GM18868 (cell line): ENCODE data around the gene FOXN1.
"Not testable (repeated sequence)": the region's sequence is repeated elsewhere in the genome, so short reads cannot be mapped to it uniquely, and the experiment has no call there.

Source experiments
- ATAC-seq: cut with Tn5 transposase; IDR thresholded peaks from one replicate; pipeline ENCODE4 v1.9.1; 2021; ENCODE audit warnings: mild to moderate bottlenecking, moderate library complexity; ENCODE audit not compliant: unreplicated experiment

The FOXN1 gene, protein sequence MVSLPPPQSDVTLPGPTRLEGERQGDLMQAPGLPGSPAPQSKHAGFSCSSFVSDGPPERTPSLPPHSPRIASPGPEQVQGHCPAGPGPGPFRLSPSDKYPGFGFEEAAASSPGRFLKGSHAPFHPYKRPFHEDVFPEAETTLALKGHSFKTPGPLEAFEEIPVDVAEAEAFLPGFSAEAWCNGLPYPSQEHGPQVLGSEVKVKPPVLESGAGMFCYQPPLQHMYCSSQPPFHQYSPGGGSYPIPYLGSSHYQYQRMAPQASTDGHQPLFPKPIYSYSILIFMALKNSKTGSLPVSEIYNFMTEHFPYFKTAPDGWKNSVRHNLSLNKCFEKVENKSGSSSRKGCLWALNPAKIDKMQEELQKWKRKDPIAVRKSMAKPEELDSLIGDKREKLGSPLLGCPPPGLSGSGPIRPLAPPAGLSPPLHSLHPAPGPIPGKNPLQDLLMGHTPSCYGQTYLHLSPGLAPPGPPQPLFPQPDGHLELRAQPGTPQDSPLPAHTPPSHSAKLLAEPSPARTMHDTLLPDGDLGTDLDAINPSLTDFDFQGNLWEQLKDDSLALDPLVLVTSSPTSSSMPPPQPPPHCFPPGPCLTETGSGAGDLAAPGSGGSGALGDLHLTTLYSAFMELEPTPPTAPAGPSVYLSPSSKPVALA

GRCh38 chr17:28505986-28506665 lies at the start of gene FOXN1:
TSS of gene FOXN1 (plus strand) at chr17:28506348. CDS start at chr17:28523970, 17,622 bp downstream.
- ATAC-seq = no peak

DNA sequence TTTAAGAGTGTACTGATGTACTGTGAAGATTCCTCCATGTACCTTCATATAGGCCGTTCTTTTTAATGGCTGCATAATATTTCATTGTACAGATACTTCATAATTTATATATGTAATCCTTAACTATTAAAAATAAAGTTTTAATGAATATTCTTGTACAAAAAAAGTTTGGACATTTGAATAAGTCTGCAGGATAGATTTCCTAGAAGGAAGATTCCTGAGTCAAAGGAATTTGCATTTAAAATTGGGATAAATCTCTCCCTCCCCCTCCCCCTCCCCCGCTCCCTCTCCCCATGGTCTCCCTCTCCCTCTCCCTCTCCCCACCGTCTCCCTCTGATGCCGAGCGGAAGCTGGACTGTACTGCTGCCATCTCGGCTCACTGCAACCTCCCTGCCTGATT lies 48.3 kb upstream of the FOXN1 start:
- ATAC-seq = no peak

DNA sequence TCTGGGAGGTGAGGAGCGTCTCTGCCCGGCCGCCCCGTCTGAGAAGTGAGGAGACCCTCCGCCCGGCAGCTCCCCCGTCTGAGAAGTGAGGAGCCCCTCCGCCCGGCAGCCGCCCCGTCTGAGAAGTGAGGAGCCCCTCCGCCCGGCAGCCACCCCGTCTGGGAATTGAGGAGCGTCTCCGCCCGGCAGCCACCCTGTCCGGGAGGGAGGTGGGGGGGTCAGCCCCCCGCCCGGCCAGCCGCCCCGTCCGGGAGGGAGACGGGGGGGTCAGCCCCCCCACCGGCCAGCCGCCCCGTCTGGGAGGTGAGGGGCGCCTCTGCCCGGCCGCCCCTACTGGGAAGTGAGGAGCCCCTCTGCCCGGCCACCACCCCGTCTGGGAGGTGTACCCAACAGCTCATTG lies 47.3 kb upstream of the FOXN1 start:
- ATAC-seq = not testable (repeated sequence)

- ATAC-seq = no peak
These were observed 45.2 kb upstream of the FOXN1 start for GRCh38 chr17:28460901-28461300.

- no peak for ATAC-seq
These were observed 40.1 kb upstream of the FOXN1 start for GRCh38 chr17:28466001-28466400.

DNA sequence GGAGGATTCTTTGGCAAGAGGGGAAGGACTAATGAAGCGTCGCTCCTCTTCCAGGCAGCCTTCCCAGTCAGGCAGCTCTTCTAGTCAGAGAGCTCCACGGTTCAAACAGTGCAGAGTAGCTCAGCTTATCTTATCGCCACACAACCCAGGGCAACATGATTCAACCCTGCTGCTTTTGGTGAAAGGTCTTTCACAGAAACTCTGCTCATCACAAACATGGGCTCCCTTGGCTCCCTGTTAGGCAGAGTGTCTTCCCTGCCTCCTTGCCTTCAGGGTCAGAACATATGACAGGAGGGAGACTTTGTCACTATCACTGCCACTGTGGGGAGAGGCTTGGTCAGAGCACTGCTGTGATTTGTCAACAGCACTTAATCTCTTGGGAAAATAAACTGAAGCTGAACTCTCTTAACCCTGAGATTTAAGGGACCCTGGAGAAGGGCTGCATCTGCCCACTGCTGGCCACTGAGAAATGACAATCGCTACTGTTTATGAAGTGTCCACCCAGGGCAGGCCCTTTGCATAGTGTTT lies 39.6 kb upstream of the FOXN1 start:
- ATAC-seq = no peak

DNA sequence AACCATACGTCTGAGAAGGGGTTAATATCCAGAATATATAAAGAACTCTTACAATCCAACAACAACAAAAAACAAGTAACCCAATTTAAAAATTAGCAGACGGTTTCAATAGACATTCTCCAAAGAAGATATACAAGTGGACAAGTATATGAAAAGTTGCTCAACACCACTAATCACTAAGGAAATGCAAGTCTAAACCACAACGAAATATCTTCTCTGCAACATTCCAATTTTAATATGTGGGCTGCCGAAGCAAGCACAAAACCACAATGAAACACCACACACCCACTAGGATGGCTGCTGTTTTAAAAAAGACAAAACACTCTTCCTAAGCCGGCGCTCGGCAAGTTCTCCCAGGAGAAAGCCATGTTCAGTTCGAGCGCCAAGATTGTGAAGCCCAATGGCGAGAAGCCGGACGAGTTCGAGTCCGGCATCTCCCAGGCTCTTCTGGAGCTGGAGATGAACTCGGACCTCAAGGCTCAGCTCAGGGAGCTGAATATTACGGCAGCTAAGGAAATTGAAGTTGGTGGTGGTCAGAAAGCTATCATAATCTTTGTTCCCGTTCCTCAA lies 38.6 kb upstream of the FOXN1 start:
- no peak for ATAC-seq

DNA sequence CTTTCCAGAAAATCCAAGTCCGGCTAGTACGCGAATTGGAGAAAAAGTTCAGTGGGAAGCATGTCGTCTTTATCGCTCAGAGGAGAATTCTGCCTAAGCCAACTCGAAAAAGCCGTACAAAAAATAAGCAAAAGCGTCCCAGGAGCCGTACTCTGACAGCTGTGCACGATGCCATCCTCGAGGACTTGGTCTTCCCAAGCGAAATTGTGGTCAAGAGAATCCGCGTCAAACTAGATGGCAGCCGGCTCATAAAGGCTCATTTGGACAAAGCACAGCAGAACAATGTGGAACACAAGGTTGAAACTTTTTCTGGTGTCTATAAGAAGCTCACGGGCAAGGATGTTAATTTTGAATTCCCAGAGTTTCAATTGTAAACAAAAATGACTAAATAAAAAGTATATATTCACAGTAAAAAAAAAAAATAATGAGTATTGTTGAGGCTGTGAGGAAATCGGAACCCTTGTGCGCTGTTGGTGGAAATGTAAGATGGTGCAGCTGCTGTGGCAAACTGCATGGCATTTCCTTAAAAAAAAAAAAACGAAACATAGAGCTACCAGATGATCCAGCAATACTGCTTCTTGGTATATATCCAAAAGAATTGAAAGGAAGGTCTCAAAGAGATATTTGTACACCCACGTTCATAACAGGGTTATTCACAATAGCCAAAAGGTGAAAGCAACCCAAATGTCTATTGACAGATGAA lies 38.0 kb upstream of the FOXN1 start:
- ATAC-seq = not testable (repeated sequence)

GRCh38 chr17:28468781-28469180 lies 37.4 kb upstream of the FOXN1 start:
- peak; percentile 94 for ATAC-seq

DNA sequence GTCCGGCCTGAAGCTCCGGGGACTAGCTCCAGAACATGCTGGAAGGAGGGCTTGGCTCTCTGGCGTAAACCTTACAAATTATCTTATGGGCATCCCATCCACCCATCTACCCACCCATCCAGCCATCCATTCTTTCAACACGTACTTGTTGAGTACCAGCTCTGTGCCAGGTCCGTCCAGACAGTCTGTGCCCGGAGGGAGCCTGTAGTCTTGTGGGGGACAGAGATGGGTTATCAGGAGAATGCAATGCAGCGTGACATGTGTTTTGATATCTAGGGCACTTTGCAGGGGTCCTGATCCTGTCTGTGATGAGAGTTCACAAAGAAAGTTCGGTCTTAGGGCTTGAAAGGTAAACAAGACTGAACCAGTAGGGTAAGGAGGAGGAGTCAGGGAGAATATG lies 36.8 kb upstream of the FOXN1 start:
- ATAC-seq = no peak

GRCh38 chr17:28470266-28470913 lies 35.8 kb upstream of the FOXN1 start:
- no peak for ATAC-seq

DNA sequence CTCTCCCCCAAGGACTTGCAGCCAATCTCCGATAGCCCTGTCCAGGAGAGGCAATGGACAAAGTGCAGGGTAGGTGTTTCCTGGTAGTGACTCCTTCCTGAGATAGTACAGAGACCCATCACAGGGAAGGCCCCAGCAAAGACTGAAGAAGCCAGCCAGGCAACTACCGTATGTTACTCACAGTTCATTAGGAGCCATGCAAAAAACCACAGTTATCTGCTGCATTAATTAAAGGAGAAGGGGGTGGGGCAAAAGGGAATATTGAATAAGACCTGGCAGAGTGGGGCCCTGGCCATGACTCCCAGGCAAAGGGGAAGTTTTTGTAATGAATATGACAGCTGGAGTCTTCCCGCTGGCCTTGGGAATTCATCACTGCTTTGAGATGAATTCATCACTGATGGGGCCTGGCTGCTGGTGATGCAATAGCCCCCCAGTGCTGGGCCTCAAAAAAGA lies 35.2 kb upstream of the FOXN1 start:
- ATAC-seq = no peak

DNA sequence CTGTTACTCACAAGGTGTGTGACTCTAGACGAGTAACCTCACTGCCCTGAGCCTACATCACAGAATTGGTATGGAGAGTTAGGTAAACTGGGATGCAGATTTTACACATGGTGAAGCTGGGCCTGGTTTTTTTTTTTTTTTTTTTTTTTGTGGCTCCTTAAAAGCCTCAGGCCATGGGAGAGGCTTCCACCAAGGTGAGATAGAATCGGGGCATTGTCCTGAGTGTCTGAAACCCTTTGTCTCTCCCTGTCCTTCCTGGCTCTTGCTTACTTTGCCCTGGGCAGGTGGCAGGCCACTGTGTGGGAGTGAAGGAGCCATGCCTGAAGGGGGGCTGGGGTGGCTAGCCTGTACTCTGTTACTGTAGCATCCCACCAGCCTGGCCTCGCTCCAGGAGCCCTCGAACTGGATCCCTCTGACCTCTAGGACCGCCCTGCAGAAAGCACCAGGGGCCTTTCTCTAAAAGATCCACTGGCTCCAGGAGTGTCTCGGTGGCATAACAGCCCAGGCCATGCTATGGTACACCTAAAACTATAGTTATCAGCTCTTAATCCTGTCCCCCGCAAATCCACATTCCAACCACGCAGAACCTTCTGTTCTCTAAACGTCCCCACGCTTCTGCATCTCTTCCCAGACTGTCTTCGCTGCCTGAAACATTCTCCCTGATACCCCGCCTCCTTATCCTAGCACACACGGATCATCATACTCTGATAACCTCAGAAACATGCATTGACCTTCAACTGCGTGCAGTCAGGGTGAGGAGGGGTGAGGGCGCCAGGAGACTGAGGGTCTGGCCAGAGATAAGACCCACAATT lies 34.4 kb upstream of the FOXN1 start:
- ATAC-seq = no peak

DNA sequence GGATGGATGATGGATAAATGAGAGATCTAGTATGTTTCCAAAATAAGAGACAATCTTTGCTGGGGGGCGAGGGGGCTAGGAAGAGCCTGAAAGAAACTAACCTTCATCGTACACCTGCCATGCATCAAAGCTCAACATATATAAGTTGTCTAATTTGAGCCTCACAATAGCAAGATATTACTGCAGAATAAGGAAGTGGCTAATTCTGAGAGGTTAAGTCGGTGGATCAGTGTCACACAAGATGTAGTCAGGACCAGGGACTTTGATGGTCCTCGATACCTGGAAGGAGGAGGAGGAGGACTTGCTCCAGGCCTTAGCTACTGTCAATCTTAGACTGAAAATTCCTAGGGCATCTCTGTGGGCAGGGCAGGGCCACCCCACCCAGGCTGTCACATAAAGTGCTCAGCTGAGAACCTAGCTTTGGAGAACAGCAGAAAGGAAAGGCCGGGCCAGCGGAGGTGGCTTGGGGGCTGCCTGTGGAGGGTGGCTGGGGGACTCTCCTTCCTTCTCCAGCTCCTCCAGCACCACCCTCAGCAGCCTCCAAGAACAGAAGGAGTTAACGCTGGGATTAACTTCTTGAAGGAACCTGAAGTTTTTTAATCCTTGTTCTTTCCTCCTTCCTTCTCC lies 33.2 kb upstream of the FOXN1 start:
- no peak for ATAC-seq

DNA sequence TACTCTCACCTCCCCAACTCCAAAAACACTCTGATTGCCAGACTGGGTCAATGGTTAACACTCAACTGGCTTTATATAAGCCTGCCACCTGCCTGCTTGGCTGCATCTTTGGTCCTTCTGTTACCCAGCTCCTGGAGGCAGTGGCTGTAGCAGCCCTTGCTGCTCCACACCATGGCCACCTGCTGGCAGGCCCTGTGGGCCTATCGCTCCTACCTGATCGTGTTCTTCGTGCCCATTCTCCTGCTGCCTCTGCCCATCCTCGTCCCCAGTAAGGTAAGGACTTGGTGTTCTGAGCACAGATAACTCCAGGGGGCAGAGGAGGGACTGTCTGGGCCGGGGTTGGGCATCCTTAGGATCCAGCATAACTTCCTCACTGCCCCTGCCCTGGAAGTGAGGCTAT lies 32.6 kb upstream of the FOXN1 start, which contains the start of gene SLC13A2:
Gene SLC13A2 (plus strand): TSS at position 103 of the 400 bp plus-strand sequence. CDS start 69 bp downstream, at position 172.
- ATAC-seq = no peak

DNA sequence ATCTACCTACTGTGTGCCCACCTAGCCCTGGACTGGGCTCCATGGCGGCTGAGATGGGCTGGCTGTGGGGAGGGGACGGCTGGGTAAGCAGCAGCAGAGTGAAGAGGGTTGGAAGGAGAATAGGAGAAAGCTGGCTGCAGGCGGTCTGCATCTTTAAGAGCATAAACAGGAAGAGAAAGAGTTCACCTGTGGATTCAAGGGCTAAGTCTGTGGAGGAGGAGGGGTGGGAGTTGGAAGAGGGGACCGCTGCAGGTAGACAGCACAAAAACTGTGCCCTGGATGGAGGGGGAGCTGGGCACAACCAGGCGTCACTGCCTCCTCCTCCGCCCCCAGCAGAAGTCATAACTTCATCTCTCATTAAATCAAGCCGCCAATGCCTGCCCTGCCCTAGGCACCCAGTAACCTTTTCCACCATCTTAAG lies 32.0 kb upstream of the FOXN1 start:
- no peak for ATAC-seq

GRCh38 chr17:28475151-28475900 lies 30.8 kb upstream of the FOXN1 start:
- ATAC-seq = no peak
